Measurements from ENCODE around the gene EDC3. TPM values are rescaled to one million over a fixed set of nuclear protein-coding genes. Genes with fewer than 3 reads are reported as not detected.
"Not testable (repeated sequence)": the region's sequence is repeated elsewhere in the genome, so short reads cannot be mapped to it uniquely, and the experiment has no call there.

EDC3 gene
- polyA plus RNA-seq, 2 donors: 12.2 to 14.5 TPM

DNA sequence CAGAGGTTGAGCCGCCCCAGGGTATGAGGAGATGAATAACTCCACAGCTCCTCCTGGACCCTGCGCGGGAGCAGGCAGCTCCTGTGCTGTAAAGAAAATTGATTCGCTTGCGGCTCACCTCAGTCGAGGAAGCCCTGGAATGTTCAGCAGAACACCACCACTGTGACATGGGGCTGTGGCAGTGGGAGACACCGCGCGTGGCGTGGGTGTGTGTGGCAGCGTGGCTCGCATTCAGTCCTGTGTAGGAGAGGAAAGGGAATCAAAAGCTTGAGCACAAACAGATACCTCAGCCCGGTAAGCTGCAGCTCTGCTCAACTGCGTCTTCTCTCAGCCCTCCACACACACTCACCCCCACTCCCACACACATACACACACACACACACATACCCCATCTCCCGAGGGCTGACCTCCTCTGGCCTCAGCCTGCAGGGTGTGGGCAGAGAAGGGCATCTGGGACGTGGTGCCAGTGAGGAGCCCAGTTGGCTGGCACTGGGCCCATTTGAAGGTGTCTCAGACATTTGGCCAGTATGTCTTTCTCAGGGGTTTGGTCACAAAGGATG, 98.6 kb downstream of the EDC3 start:
- Histone ChIP-seq H3K4me1 (ENCODE audit: control insufficient read depth in 2 of 2, insufficient read depth in 2 of 2, low read length in 1 of 2) (peaks cover 4 to 11% of the 10 kb centered on the region in 2 donors), H3K36me3 (ENCODE audit: control insufficient read depth in 2 of 2, insufficient read depth in 2 of 2, low read length in 1 of 2) (peaks cover 6 to 21% of the 10 kb centered on the region in 2 donors)
- H3K4me3 ChIP-seq (ENCODE audit: low read depth in 1 of 2, low read length in 2 of 2); H3K27me3 ChIP-seq (ENCODE audit: control insufficient read depth in 1 of 2, insufficient read depth in 2 of 2, low read length in 2 of 2); H3K27ac ChIP-seq (ENCODE audit: low read depth in 2 of 2, low read length in 1 of 2); H3K9me3 ChIP-seq (ENCODE audit: control insufficient read depth in 2 of 2, insufficient read depth in 1 of 2, low read depth in 1 of 2, low read length in 1 of 2): not testable (repeated sequence)
- WGBS, 2 donors: 89 to 93% methylated on average over 14 to 16 of the region's 16 CpGs

DNA sequence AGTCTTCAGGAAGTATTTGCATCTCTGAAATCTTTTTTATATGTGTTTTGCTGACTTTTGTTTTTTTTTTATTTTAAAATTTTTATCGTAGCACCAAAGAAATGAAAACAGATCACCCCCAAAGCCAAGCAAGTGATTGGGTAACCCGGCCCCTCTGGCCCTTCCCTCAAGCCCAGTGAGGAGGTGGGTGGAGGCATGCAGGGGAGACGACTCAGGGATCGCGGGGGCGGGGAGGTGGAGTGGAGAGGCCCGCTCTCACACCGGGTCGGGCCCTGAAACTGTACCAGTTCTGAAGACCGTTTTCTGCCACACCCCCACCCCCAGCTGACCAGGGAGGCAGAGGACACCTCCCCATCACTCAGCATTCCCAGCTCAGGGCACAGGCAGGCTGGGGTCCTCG, 99.1 kb downstream of the EDC3 start:
- H3K4me3 ChIP-seq (ENCODE audit: low read depth in 1 of 2, low read length in 2 of 2); H3K27ac ChIP-seq (ENCODE audit: low read depth in 2 of 2, low read length in 1 of 2): not testable (repeated sequence)
- WGBS, 2 donors: 71 to 84% methylated on average over 10 of the region's 11 CpGs

DNA sequence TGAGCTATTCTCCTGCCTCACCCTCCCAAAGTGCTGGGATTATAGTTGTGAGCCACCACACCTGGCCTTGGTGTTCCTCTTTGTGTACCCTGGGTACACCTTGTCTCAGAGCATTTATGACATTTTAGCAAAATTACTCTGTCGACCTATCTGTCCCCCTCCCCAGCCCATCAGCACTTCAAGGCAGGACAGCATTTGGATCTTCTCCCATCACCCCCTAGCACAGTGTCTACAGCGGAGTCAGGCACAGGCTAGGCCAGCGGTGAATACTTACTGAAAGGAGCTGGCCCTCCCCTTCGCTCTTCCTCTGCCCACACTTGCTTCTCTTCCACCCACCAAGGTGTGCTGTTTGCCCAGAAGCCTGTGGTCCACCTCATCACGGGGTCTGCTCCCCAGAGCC, 100.6 kb downstream of the EDC3 start:
- Histone ChIP-seq H3K4me1 (ENCODE audit: control insufficient read depth in 2 of 2, insufficient read depth in 2 of 2, low read length in 1 of 2) (peaks cover 4 to 11% of the 10 kb centered on the region in 2 donors), H3K4me3 (ENCODE audit: low read depth in 1 of 2, low read length in 2 of 2) (no peak overlapping the region), H3K36me3 (ENCODE audit: control insufficient read depth in 2 of 2, insufficient read depth in 2 of 2, low read length in 1 of 2) (peaks cover 6 to 32% of the 10 kb centered on the region in 2 donors), H3K27me3 (ENCODE audit: control insufficient read depth in 1 of 2, insufficient read depth in 2 of 2, low read length in 2 of 2) (no peaks in the 10 kb centered on the region), H3K27ac (ENCODE audit: low read depth in 2 of 2, low read length in 1 of 2) (no peak overlapping the region), H3K9me3 (ENCODE audit: control insufficient read depth in 2 of 2, insufficient read depth in 1 of 2, low read depth in 1 of 2, low read length in 1 of 2) (no peaks in the 10 kb centered on the region)
- 92% methylated on average over 5 of the region's 5 CpGs for WGBS, 2 donors

More for the DNA sequence above, 99.1 kb downstream of the EDC3 start:
- Histone ChIP-seq H3K4me1 (ENCODE audit: control insufficient read depth in 2 of 2, insufficient read depth in 2 of 2, low read length in 1 of 2) (peaks cover 4 to 11% of the 10 kb centered on the region in 2 donors), H3K36me3 (ENCODE audit: control insufficient read depth in 2 of 2, insufficient read depth in 2 of 2, low read length in 1 of 2) (peaks cover 6 to 25% of the 10 kb centered on the region in 2 donors)
- H3K27me3 ChIP-seq (ENCODE audit: control insufficient read depth in 1 of 2, insufficient read depth in 2 of 2, low read length in 2 of 2); H3K9me3 ChIP-seq (ENCODE audit: control insufficient read depth in 2 of 2, insufficient read depth in 1 of 2, low read depth in 1 of 2, low read length in 1 of 2): not testable (repeated sequence)

DNA sequence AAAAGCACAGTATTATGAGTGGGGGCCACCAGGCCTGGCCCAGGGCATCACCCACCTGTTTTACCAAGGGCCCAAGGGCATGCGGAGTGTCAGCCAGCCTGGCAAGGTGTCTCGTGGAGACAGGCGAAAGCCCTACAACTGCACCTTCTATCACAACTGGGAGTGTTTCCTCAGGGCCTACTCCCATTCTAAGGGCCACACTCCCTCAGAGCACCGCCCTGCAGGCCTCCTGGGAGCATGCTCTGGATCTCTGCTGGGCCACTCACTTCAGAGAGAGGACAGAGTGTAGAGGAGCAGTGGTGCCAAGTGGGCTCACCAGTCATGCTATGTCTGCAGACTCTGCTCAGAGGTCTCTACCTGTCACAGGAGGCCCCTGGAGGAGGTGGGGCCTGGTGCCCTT, 101.4 kb downstream of the EDC3 start:
- WGBS, 2 donors: 86 to 90% methylated on average over 4 of the region's 4 CpGs
- Histone ChIP-seq H3K4me3 (ENCODE audit: low read depth in 1 of 2, low read length in 2 of 2) (no peak overlapping the region), H3K27me3 (ENCODE audit: control insufficient read depth in 1 of 2, insufficient read depth in 2 of 2, low read length in 2 of 2) (no peaks in the 10 kb centered on the region), H3K27ac (ENCODE audit: low read depth in 2 of 2, low read length in 1 of 2) (no peak overlapping the region), H3K4me1 (ENCODE audit: control insufficient read depth in 2 of 2, insufficient read depth in 2 of 2, low read length in 1 of 2) (peaks cover 4 to 6% of the 10 kb centered on the region in 2 donors), H3K36me3 (ENCODE audit: control insufficient read depth in 2 of 2, insufficient read depth in 2 of 2, low read length in 1 of 2) (peaks cover 6 to 32% of the 10 kb centered on the region in 2 donors), H3K9me3 (ENCODE audit: control insufficient read depth in 2 of 2, insufficient read depth in 1 of 2, low read depth in 1 of 2, low read length in 1 of 2) (no peaks in the 10 kb centered on the region)

DNA sequence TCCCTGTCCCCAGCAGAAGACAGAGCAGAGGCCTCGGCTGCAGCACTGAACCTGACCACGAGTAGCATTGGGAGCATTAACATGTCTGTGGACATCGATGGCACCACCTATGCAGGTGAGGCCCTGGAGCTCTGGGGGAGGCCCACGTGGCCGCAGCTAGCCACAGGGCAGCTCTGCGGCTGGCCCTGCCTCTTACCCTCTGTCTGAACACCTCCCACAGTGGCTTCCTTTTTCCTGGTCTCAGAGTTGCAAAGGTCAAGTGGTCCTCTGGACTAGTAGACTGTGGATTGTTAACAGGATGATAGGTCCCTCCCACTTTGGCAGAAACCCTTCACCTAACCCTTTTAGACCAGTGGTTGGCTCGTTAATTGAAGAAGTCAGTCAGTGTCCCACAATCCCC, 102.7 kb downstream of the EDC3 start:
- 84 to 93% methylated on average over 7 of the region's 7 CpGs for WGBS, 2 donors
- no peak overlapping the region for H3K27ac ChIP-seq (ENCODE audit: low read depth in 2 of 2, low read length in 1 of 2)
- H3K27me3 ChIP-seq (ENCODE audit: control insufficient read depth in 1 of 2, insufficient read depth in 2 of 2, low read length in 2 of 2): no peaks in the 10 kb centered on the region
- no peaks in the 10 kb centered on the region for H3K9me3 ChIP-seq (ENCODE audit: control insufficient read depth in 2 of 2, insufficient read depth in 1 of 2, low read depth in 1 of 2, low read length in 1 of 2)
- H3K36me3 ChIP-seq (ENCODE audit: control insufficient read depth in 2 of 2, insufficient read depth in 2 of 2, low read length in 1 of 2): peaks cover 6 to 32% of the 10 kb centered on the region in 2 donors
- H3K4me3 ChIP-seq (ENCODE audit: low read depth in 1 of 2, low read length in 2 of 2): no peak overlapping the region
- H3K4me1 ChIP-seq (ENCODE audit: control insufficient read depth in 2 of 2, insufficient read depth in 2 of 2, low read length in 1 of 2): peaks cover 0 to 5% of the 10 kb centered on the region in 2 donors

DNA sequence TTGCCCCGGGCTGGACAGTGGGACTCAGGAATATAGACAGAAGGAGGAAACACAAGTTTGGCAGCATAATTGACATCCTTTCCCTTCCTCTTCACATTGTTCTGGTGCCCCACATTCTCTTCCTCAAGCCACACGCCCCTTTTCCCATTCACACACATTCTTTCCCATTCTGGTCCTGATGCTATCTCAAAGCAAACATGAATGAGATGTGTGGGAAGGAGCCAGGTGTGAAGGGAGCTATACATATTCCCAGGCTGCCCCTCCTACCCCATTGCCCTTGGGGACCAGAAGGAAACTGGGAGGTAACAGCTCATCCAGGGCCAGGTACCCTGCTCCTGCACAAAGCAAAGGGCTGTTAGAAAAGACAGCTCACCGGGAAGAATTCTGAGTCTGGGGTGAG, 103.6 kb downstream of the EDC3 start:
- Histone ChIP-seq H3K9me3 (ENCODE audit: control insufficient read depth in 2 of 2, insufficient read depth in 1 of 2, low read depth in 1 of 2, low read length in 1 of 2) (no peaks in the 10 kb centered on the region), H3K27me3 (ENCODE audit: control insufficient read depth in 1 of 2, insufficient read depth in 2 of 2, low read length in 2 of 2) (no peaks in the 10 kb centered on the region), H3K4me3 (ENCODE audit: low read depth in 1 of 2, low read length in 2 of 2) (no peak overlapping the region), H3K36me3 (ENCODE audit: control insufficient read depth in 2 of 2, insufficient read depth in 2 of 2, low read length in 1 of 2) (peaks cover 6 to 32% of the 10 kb centered on the region in 2 donors), H3K4me1 (ENCODE audit: control insufficient read depth in 2 of 2, insufficient read depth in 2 of 2, low read length in 1 of 2) (peaks cover 0 to 5% of the 10 kb centered on the region in 2 donors), H3K27ac (ENCODE audit: low read depth in 2 of 2, low read length in 1 of 2) (no peak overlapping the region)
- WGBS, 2 donors: 64 to 86% methylated on average over 3 of the region's 3 CpGs

DNA sequence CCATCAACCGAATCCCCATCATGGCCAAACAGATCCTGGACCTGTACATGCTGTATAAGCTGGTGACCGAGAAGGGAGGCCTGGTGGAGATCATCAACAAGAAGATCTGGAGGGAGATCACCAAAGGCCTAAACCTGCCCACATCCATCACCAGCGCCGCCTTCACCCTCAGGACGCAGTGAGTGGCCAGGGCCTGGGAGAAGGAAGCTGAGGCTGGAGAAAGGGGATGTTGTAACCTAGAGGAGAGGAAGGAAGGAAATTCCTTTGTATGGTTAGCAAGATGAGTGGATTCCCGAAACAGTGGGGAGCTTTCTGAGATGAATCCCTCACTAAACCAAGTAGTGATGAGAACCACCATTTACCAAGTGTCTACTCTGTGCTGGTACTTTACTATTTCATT, 106.0 kb downstream of the EDC3 start:
- Histone ChIP-seq H3K9me3 (ENCODE audit: control insufficient read depth in 2 of 2, insufficient read depth in 1 of 2, low read depth in 1 of 2, low read length in 1 of 2) (no peaks in the 10 kb centered on the region), H3K27me3 (ENCODE audit: control insufficient read depth in 1 of 2, insufficient read depth in 2 of 2, low read length in 2 of 2) (no peaks in the 10 kb centered on the region), H3K4me1 (ENCODE audit: control insufficient read depth in 2 of 2, insufficient read depth in 2 of 2, low read length in 1 of 2) (peaks cover 0 to 5% of the 10 kb centered on the region in 2 donors), H3K4me3 (ENCODE audit: low read depth in 1 of 2, low read length in 2 of 2) (no peak overlapping the region), H3K36me3 (ENCODE audit: control insufficient read depth in 2 of 2, insufficient read depth in 2 of 2, low read length in 1 of 2) (peaks cover 6 to 27% of the 10 kb centered on the region in 2 donors), H3K27ac (ENCODE audit: low read depth in 2 of 2, low read length in 1 of 2) (no peak overlapping the region)
- 92 to 93% methylated on average over 6 of the region's 6 CpGs for WGBS, 2 donors

DNA sequence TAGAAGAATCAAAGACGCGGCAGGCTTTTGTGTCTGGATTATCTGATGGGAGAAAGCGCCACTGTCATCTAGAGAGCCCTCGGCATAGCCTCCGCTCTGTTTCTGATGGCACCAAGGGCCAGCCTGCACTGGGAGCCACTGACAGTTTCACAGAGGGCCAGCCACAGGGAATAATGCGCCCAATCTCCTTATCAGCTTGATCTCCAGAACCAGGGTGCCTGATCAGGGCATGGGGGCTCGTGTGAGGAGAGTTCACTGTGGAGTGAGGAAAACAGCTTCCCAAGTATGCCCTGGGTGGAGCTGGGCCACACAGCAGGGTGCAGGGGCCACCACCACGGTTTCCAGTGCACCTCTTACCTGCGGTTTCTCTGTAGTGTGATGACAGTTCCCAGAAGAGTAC, 110.0 kb downstream of the EDC3 start:
- no peak overlapping the region for H3K27ac ChIP-seq (ENCODE audit: low read depth in 2 of 2, low read length in 1 of 2)
- H3K4me3 ChIP-seq (ENCODE audit: low read depth in 1 of 2, low read length in 2 of 2): no peak overlapping the region
- no peaks in the 10 kb centered on the region for H3K27me3 ChIP-seq (ENCODE audit: control insufficient read depth in 1 of 2, insufficient read depth in 2 of 2, low read length in 2 of 2)
- WGBS, 2 donors: 93 to 94% methylated on average over 9 of the region's 9 CpGs
- no peaks in the 10 kb centered on the region for H3K36me3 ChIP-seq (ENCODE audit: control insufficient read depth in 2 of 2, insufficient read depth in 2 of 2, low read length in 1 of 2)
- no peaks in the 10 kb centered on the region for H3K9me3 ChIP-seq (ENCODE audit: control insufficient read depth in 2 of 2, insufficient read depth in 1 of 2, low read depth in 1 of 2, low read length in 1 of 2)
- H3K4me1 ChIP-seq (ENCODE audit: control insufficient read depth in 2 of 2, insufficient read depth in 2 of 2, low read length in 1 of 2): peaks cover 0 to 5% of the 10 kb centered on the region in 2 donors

DNA sequence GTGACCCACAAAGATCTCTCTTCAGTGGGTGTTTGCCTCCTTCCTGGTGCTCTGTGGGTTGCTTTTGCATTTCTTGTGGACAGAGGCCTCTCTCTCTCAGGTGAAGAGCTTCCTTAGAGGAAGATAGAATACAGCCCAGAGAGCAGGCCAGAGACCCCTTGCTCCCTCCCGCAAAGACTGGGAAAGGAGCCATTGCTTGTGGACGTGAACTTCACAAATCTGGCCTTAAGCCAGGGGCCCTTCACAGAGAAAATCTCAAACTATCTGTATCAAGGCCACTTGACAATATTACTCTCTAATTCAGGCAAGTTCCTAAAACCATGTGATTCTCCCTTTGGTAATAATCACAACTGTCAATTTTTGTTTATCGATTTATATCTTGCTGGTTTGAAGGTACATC, 110.6 kb downstream of the EDC3 start:
- Histone ChIP-seq H3K27me3 (ENCODE audit: control insufficient read depth in 1 of 2, insufficient read depth in 2 of 2, low read length in 2 of 2) (no peaks in the 10 kb centered on the region), H3K4me1 (ENCODE audit: control insufficient read depth in 2 of 2, insufficient read depth in 2 of 2, low read length in 1 of 2) (peaks cover 4 to 5% of the 10 kb centered on the region in 2 donors), H3K36me3 (ENCODE audit: control insufficient read depth in 2 of 2, insufficient read depth in 2 of 2, low read length in 1 of 2) (no peaks in the 10 kb centered on the region), H3K27ac (ENCODE audit: low read depth in 2 of 2, low read length in 1 of 2) (no peak overlapping the region), H3K4me3 (ENCODE audit: low read depth in 1 of 2, low read length in 2 of 2) (no peak overlapping the region), H3K9me3 (ENCODE audit: control insufficient read depth in 2 of 2, insufficient read depth in 1 of 2, low read depth in 1 of 2, low read length in 1 of 2) (no peaks in the 10 kb centered on the region)
- whole genome bisulfite sequencing, 2 donors: 58 to 59% methylated on average over 3 of the region's 3 CpGs

DNA sequence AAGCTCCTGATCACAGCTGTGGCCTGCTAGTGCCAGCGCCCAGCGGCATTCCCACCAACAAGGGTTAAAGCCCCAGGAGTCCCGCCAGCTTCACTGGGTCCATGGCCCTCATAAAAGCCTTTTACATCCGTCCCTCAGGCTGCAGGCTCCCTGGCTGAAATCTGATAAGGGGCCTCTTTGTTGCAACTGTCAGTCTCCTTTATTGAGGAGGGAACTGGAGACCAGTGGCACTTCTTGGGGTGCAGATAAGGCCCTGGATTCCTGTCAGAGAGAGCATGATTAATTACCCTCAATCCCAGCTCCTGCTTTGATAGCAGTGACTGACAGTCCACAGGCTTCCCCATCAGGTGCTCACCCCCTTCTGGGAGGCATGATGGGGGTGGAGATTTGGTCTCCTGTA, 111.0 kb downstream of the EDC3 start:
- no peaks in the 10 kb centered on the region for H3K27me3 ChIP-seq (ENCODE audit: control insufficient read depth in 1 of 2, insufficient read depth in 2 of 2, low read length in 2 of 2)
- H3K27ac ChIP-seq (ENCODE audit: low read depth in 2 of 2, low read length in 1 of 2): no peak overlapping the region
- peaks cover 4 to 5% of the 10 kb centered on the region in 2 donors for H3K4me1 ChIP-seq (ENCODE audit: control insufficient read depth in 2 of 2, insufficient read depth in 2 of 2, low read length in 1 of 2)
- H3K36me3 ChIP-seq (ENCODE audit: control insufficient read depth in 2 of 2, insufficient read depth in 2 of 2, low read length in 1 of 2): no peaks in the 10 kb centered on the region
- H3K4me3 ChIP-seq (ENCODE audit: low read depth in 1 of 2, low read length in 2 of 2): no peak overlapping the region
- H3K9me3 ChIP-seq (ENCODE audit: control insufficient read depth in 2 of 2, insufficient read depth in 1 of 2, low read depth in 1 of 2, low read length in 1 of 2): no peaks in the 10 kb centered on the region
- 86 to 87% methylated on average over 4 of the region's 4 CpGs for WGBS, 2 donors
